Activated T-cell treated with anti-CD3 and anti-CD28 coated beads for 48 hours (primary cell): ENCODE data around the gene LRRC27.

Experiments
- DNase-seq: peaks from one replicate; pipeline ENCODE4 v3.0.0-alpha.2; 2020; ENCODE audit warnings: low read depth

LRRC27 gene

GRCh38 chr10:132403511-132404168 lies 71.6 kb downstream of the LRRC27 start:
- DNase-seq = no peak

- DNase-seq = no peak
Measured at GRCh38 chr10:132404169-132404880, 72.3 kb downstream of the LRRC27 start.

DNA sequence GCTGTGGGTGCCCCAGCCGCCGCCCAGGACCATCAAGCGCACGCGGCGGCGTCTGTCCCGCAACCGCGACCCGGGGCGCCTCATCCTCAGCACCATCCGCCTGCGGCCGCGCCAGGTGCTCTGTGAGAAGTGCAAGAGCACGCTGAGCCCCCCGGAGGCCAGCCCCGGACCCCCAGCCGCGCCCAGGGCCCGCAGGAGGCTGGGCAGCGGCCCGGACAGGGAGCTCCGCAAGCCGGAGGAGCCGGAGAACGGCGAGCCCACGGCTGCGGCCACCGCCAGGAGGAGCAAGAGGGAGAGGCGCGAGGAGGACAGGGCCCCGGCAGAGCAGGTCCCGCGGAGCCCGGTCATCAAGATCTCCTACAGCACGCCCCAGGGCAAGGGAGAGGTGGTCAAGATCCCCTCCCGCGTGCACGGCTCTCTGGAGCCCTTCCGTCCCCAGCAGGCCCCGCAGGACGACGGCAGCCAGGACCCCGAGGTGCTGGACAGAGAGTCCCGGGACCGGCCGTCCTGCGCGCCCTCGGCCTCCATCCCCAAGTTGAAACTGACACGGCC lies 73.0 kb downstream of the LRRC27 start:
- no peak for DNase-seq

GRCh38 chr10:132405463-132405991 lies 73.5 kb downstream of the LRRC27 start:
- DNase-seq = no peak

- DNase-seq = no peak
Measured at GRCh38 chr10:132406181-132406580, 74.2 kb downstream of the LRRC27 start.

DNA sequence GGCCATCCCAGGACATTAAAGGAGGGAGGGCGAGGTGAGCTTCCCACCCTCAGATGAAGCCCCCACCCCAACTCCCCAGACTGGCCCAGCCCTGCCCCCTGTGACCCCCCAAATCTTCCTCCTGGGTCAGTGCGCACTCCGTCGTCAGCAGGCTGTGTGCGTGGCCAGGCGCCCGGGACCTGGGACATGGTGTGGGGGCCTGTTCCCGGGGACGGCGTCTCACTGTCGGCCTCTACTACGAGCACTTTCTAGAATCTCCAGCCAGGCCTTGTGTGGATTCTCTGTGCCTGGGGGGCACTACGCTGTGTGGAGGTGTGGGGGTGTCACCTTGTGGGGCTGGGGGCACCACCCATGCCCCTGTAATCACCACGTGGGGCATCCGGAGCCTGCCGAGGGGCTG lies 74.8 kb downstream of the LRRC27 start:
- DNase-seq = no peak

GRCh38 chr10:132407243-132407746 lies 75.3 kb downstream of the LRRC27 start:
- no peak for DNase-seq

- no peak for DNase-seq
Measured at GRCh38 chr10:132407846-132408278, 75.9 kb downstream of the LRRC27 start.

DNA sequence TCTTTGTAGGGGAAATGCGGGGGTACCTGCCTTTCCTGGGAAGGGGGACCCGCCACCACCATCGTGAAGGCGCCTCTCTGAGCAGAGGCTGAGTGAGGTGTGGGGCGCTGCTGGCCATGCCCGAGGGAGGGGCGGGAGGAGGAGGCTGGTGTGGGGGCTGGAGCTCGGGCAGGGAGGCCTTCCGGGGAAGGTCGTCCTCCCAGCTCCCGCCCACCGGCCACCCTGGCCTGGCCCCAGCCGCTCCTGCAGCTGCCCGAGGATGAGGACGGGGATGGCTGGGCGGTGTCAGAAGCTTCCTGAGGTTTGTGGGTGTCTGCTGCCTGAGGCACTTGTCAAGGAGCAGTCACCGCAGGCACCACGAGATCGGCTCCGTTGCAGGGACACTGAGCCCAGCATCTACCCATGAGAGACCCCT lies 76.4 kb downstream of the LRRC27 start:
- DNase-seq = no peak

DNA sequence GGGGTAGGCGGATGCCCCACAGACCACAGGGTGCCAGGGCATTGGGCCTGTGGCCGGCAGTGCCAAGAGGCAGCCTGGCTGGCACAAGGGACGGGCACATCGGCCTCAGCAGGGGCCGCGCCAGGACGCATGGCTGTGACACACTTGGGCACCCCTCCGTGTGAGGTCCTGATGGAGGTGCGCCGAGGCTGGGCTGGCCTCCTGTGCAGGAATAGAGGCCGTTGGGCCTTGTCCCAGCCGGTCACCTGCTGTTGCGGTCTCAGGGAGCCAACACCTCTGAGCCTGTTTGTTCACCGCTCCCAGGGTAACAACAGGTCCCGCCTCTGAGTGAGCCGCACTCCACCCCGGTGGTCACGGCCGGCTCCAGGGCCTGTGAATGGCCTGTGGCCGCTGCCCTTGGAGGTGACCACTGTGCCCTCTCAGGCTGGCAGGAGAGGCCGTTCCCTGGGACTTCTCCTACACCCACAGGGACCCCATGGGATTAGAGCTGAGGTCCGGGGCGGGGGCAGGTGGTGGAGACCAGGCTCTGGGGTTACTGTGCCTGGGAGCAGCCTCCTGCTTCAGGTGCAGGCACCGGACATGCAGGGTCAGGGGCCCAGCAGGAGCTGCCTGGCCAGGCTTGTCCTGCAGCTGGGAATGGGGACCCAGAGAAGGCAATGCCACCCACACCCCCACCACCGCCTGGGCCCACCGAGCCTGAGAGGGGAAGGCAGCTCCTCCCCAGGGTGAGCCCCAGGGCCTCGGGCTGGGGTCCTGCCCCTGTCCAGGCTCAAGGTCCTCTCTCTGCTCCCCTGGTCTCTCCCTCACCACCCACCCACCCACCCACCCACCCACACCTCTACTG lies 77.1 kb downstream of the LRRC27 start:
- no peak for DNase-seq

DNA sequence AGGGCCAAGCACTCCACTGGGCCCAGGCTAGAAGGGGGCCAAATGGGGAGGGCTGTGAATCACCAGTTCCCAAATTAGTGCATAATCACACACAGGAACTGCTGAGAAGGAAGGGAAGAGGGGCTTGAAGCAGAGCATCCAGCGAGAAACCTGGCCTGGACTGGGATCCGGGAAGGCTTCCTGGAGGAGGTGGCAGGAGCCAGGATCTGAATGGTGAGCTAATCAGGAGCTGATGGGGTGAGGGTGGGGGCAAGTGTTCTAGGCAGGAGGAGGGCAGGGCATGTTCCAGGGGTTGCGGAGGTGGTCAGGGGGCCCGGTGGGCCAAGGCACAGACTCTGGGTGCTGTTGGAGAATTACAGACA lies 77.7 kb downstream of the LRRC27 start:
- no peak for DNase-seq

- no peak for DNase-seq
Measured at GRCh38 chr10:132410056-132410778, 78.2 kb downstream of the LRRC27 start.

- no peak for DNase-seq
Measured at GRCh38 chr10:132410779-132411532, 79.0 kb downstream of the LRRC27 start.

DNA sequence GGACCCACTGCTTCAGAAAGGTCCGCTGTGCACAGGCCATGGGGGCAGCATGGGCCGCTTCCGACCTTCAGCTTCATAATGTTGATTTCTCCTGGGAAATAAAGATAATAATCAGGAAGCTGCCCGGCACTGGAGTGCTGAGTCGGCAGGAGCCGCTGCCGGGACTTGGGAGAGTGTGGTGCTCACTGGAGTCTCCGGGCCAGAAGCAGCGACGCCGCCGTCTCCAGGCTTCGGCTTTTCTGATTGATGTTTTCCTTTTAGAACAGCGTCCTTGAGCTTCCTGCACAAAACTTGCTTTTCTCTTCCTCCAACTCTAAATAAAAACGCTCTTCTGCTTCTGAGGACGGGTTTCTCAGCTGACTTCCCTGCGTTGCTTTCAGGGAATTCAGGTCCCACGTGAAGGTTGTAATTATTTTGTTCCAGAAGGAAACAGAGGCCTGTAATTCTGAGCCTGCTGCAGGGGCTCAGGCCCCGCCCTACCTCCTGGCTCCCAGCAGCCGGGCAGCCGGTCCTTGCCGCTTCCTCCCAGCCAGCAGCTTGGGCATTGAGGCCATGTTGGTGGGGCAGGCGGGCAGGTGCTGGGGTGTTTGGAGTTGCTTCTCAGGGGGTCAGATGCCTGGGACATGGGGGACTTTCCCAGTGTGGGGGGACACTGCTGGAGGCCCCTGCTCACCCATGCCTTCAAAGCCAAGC lies 79.7 kb downstream of the LRRC27 start:
- DNase-seq = no peak

DNA sequence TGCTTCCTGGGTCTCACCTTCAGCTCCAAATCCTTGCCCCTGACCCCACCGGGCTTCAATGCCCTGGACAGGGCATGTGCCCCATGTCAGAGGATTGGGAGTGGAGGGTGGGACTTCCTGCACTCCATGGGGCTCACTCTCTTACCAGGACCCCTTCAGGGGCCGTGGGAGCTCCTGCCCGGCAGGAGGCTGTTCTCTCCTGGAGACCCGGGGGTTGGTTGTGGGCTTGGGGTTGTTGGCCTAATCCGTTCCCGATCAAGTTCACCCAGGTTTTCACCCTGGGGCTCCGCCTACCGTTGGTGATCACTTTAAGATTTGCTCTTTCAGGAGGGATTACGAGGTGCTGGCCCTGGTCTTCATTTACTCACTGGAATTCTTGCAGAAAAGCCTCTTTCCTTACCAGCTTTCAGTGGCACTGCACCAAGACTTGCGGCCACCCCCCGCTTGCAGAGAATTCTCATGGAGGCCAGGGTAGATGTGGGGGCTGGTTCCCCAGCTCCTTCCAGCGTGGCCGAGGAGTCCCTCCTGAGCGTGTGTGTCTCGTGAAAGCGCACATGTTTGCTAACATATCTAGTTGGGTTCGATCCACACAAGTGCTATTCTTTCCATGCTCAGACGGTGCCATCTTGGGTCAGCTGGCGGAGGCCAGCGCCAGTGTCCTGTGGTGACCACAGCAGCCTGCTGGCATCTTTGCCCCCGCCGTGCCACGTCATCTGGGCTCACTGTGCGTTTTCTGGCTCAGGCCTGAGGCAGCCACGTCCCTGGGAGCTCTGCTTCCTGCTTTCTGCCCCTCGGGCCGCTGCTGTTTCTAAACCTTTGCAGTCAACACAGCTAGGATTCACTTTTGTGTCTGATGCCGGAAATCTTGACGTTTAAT lies 80.6 kb downstream of the LRRC27 start:
- no peak for DNase-seq

GRCh38 chr10:132413226-132414205 lies 81.5 kb downstream of the LRRC27 start:
- DNase-seq = no peak

DNA sequence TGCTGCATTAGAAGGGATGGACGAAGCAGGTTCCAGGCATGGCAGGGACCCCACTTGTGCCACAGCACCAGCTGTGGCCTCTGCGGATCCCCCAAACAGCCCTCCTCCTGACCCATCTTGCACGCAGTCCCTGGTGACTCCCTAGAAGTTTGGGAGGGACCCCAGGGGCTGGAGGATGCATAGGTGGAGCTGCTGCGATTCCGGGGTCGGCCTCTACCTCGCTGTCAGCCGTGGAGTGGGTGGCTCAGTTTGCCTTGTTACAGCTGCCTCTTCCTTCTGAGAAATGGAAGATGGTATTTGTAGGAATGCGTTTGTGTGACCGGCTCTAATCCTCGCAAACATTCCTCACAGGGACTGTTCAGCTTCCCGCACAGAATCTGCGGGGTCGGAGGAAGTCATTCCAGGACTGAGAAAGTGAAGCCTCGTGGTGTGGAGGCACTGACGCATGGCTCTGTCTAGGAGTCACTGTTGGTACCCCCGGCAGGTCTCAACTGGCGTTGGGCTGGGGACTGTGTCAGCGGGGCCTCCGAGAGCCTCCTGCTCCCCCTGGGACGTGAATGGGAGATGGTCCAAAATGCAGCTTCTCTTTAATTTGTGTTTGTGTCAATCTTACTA lies 82.5 kb downstream of the LRRC27 start:
- DNase-seq = no peak
